ENCODE data around the gene SLC11A2. TPM values are rescaled to one million over a fixed set of nuclear protein-coding genes. Genes with fewer than 3 reads are reported as not detected.

The SLC11A2 gene
- total and polyA plus RNA-seq, 2 experiments from 2014 or later = 19.4 to 48.9 TPM

GRCh38 chr12:51017452-51017851 is 8.7 kb downstream of the SLC11A2 start:
- H4K20me1 ChIP-seq (replicated peaks; ENCODE audit: insufficient read depth) = peaks cover 3% of the 10 kb centered on the region; the same call in 1 of the 2 replicates
- no peak overlapping the region for H2AFZ ChIP-seq
- H3K27me3 ChIP-seq (ENCODE audit: insufficient read depth) = no peaks in the 10 kb centered on the region
- Mint-ChIP-seq H3K27me3 (ENCODE audit: insufficient read depth, low read depth, poor library complexity) (no peaks in the 10 kb centered on the region), H3K4me1 (no peaks in the 10 kb centered on the region; the same call in 1 of the 3 replicates), H3K4me3 (no peak overlapping the region), H3K9me3 (no peaks in the 10 kb centered on the region), H3K36me3 (ENCODE audit: low read depth) (no peaks in the 10 kb centered on the region), H3K27ac (no peak overlapping the region)
- no peak overlapping the region for H3K4me2 ChIP-seq
- no peaks in the 10 kb centered on the region for H3F3A ChIP-seq (replicated peaks; ENCODE audit: low read depth)
- DNase-seq (ENCODE audit: low spot score) (no peak), ATAC-seq (no peak)
- H3K27ac ChIP-seq (ENCODE audit: low read depth) = no peak overlapping the region; the same call in 1 of the 2 replicates
- no peak for TF ChIP-seq EZH2phosphoT487 (IDR thresholded peaks at IDR 0.05; ENCODE audit: unreplicated experiment)
- TF ChIP-seq POLR2AphosphoS5 (IDR thresholded peaks at IDR 0.05; ENCODE audit: low read depth) = no peak
- TF ChIP-seq CTCF (conservative IDR thresholded peaks at IDR 0.05; ENCODE audit: low read depth in 2 of 2) = no peak
- no peak for TF ChIP-seq EZH2 (IDR thresholded peaks at IDR 0.05; ENCODE audit: low read depth, unreplicated experiment)
- TF ChIP-seq STAT1 (IDR thresholded peaks at IDR 0.05; ENCODE audit: unreplicated experiment) = no peak
- no peak for TF ChIP-seq ZNF462 (CRISPR knock-in tag; IDR thresholded peaks at IDR 0.05)
- TF ChIP-seq JUNB (IDR thresholded peaks at IDR 0.05; ENCODE audit: unreplicated experiment) = no peak
- no peak for TF ChIP-seq CREB1 (CRISPR knock-in tag; IDR thresholded peaks at IDR 0.05; ENCODE audit: low read depth)
- TF ChIP-seq ETS1 (IDR thresholded peaks at IDR 0.05) = no peak
- no peak for TF ChIP-seq ZNF331 (CRISPR knock-in tag; IDR thresholded peaks at IDR 0.05; ENCODE audit: low read depth)
- TF ChIP-seq REST (IDR thresholded peaks at IDR 0.05; ENCODE audit: unreplicated experiment) = no peak
- no peak for TF ChIP-seq ZNF114 (CRISPR knock-in tag; IDR thresholded peaks at IDR 0.05)
- no peak for TF ChIP-seq NANOG (IDR thresholded peaks at IDR 0.05; ENCODE audit: borderline replicate concordance)
- H3K9me2 ChIP-seq (ENCODE audit: insufficient read depth) = no peaks in the 10 kb centered on the region
- H3K36me3 ChIP-seq (ENCODE audit: insufficient read depth) = no peaks in the 10 kb centered on the region
- peaks cover 98% of the 10 kb centered on the region for H3K79me2 ChIP-seq (replicated peaks; ENCODE audit: insufficient read depth)
- no peak overlapping the region for H3K4me3 ChIP-seq
- H3K4me1 ChIP-seq (ENCODE audit: insufficient read depth) = no peaks in the 10 kb centered on the region; the same call in 1 of the 2 replicates

Measured in GM23338 (cell line).